IPS-18c (cell line): ENCODE measurements around the gene EXD3.
"Not testable (repeated sequence)": the region's sequence is repeated elsewhere in the genome, so short reads cannot be mapped to it uniquely, and the experiment has no call there.

Source experiments
- H3K4me3 ChIP-seq: 2 replicates; pipeline ENCODE4 v1.7.0; 2013; ENCODE audit warnings: low read depth, mild to moderate bottlenecking, low read length, moderate library complexity; ENCODE audit not compliant: insufficient read depth
- H3K9me3 ChIP-seq: one replicate; pipeline ENCODE4 v1.6.1; 2013; ENCODE audit warnings: mild to moderate bottlenecking, low read length, moderate library complexity; ENCODE audit not compliant: control insufficient read depth, insufficient read depth

The EXD3 gene

GRCh38 chr9:137380606-137381005 lies 42.4 kb downstream of the EXD3 start:
- Histone ChIP-seq H3K4me3 (no peak overlapping the region), H3K9me3 (no peaks in the 10 kb centered on the region)

DNA sequence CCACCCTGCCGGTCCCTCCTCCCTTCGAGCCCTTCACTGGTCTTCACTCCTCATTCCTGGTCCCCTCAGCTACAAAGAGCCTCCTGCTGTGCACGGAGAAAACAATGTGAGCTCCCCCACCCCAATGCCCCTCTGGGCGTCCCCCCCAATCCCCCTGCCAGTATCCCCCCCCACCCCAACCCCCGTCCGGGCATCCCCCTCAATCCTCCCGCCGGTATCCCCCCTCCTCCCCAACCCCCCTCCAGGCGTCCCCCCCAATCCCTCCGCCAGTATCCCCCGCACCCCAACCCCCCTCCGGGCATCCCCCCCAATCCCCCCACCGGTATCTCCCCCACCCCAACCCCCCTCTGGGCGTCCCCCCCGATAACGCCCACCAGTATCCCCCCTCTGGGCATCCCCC lies 42.8 kb downstream of the EXD3 start:
- Histone ChIP-seq H3K4me3 (no peak overlapping the region), H3K9me3 (no peaks in the 10 kb centered on the region)

GRCh38 chr9:137379761-137380161 lies 43.2 kb downstream of the EXD3 start:
- no peaks in the 10 kb centered on the region for H3K9me3 ChIP-seq
- no peak overlapping the region for H3K4me3 ChIP-seq

- H3K4me3 ChIP-seq, H3K9me3 ChIP-seq: not testable (repeated sequence)
Observed at GRCh38 chr9:137378688-137379410, 44.1 kb downstream of the EXD3 start.

DNA sequence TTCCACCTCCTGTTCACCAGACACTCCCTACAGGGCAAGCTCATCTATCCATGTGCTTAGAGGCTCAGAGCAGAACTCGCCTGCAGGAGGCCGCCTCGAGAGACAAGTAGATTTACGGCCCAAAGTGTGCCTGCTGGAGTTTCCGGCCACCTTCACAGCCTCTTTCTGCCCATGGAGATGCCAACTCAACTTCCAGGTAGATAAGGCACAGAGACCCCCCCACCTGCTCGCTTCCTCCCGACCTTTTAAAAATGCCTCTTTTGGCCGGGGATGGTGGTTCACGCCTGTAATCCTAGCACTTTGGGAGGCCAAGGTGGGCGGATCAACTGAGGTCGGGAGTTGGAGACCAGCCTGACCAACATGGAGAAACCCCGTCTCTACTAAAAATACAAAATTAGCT lies 46.6 kb downstream of the EXD3 start:
- Histone ChIP-seq H3K4me3 (no peak overlapping the region), H3K9me3 (no peaks in the 10 kb centered on the region)

DNA sequence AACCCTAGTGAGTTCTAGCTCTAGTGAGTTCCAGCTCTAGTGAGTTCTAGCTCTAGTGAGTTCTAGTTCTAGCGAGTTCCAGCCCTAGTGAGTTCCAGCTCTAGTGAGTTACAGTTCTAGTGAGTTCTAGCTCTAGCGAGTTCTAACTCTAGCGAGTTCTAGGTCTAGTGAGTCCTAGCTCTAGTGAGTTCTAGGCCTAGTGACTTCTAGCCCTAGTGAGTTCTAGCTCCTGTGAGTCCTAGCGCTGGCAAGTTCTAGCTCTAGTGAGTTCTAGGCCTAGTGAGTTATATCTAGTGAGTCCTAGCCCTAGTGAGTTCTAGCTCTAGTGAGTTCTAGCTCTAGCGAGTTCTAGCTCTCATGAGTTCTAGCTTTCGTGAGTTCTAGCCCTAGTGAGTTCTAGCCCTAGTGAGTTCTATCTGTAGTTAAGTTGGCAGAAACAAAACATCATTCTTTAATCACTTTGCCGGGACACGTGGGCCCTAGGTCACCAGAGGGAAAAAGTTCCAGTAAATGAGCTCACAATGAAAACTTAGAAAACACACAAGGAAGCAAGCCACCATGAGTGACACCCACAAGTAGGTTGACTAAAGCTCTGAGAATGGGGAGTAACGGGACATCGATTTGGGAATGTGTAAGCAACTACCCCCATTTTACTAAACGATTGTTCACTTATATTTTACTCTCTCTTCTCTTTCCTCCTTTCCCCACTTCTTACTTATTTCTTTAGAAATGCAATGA lies 47.5 kb downstream of the EXD3 start:
- no peak overlapping the region for H3K4me3 ChIP-seq
- H3K9me3 ChIP-seq = no peaks in the 10 kb centered on the region

DNA sequence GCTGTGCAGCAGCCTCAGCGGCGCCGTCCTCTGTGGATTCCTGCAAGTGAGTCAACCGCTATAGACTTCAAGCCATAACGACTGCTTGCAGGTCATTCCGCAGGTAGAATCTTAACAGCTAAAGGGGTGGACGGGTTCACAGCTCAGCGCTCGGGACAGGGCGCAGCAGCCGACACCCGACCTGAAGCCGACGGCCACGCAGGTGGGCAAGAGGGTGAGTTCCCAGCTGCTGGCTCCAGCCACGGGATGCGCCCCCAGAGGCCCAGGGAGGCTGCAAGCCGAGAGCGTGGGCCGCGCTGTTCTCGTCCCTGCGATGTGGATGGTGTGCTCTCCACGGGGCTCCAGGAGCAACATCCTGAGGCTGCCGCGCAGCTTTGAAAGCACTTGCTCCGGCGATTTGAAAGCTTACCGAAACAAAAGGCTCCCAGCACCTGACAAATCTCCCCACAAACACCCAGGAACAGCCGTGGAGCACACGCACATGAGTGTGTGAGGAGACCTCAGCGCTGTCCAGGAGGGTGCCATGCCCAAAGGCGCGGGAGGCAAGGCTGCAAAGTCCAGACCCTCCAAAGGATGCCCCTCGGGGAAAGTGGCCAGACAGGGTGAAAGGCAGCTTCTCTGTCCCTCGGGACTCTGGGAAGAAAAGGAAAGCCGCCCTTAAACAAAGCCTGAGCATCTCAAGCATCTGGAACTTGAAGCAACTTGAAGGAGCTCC lies 48.7 kb downstream of the EXD3 start:
- H3K4me3 ChIP-seq = no peak overlapping the region
- no peaks in the 10 kb centered on the region for H3K9me3 ChIP-seq

DNA sequence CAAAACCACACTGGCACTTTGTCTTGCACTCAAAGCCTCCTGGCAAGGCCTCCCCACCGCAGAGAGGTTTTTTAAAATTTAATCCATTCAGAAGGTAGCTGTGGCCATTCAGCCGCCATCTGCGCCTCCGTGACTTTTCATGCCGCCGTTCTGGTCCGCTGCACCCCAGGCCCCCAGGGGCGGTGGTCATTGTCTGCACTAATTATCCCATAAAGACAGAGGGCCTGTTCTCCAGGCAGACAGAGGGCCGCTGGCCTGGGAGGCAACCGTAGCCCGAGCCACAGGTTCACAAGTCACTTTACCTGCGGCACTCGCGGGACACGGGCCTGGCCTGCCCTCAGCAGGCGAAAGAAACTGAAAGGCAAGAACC lies 49.4 kb downstream of the EXD3 start:
- Histone ChIP-seq H3K9me3 (no peaks in the 10 kb centered on the region), H3K4me3 (no peak overlapping the region)

DNA sequence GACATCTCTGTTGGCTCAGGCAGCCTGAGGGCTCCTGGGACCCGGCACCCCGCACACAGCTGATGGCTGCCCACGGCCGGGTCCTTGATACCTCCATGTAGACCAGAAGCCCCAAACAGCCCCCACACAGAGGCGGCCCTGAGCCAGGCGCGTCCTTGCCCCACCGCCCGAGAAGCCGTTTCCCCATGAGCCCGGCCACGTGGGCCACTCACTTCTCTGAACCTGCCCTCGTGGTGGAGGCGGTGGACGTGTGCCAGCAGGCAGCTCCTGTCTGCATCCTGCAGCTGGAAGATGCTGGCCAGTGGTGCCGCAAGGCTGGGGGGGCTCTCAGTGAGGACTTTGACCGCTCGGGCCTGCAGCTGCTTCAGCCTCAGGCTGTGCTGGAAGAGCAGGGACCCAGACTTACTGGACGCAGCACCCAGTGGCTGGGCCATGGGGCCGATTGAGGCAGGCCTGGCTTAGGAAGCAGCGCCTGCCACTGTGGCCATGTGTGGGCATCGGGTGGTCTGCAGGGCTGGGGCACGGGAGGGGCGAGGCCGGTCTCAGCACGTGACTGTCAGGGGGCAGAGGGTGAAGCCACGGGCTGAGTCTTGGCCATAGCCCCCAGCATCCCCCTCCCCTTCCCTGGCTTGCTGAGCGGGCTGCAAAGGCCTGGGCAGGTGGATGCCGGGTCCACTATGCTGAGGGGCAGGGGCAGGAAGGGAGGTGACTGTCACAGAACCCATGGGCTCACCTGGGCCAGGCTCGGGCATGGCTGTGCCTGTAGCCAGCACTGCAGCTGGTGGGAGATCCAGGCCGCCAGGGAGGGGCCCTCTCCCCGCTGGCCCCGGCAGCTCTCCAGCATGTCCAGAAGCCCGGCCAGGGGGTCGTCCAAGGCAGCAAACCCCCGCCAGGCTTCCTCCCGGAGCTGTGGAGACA lies 50.0 kb downstream of the EXD3 start:
- Histone ChIP-seq H3K4me3 (no peak overlapping the region), H3K9me3 (no peaks in the 10 kb centered on the region)

DNA sequence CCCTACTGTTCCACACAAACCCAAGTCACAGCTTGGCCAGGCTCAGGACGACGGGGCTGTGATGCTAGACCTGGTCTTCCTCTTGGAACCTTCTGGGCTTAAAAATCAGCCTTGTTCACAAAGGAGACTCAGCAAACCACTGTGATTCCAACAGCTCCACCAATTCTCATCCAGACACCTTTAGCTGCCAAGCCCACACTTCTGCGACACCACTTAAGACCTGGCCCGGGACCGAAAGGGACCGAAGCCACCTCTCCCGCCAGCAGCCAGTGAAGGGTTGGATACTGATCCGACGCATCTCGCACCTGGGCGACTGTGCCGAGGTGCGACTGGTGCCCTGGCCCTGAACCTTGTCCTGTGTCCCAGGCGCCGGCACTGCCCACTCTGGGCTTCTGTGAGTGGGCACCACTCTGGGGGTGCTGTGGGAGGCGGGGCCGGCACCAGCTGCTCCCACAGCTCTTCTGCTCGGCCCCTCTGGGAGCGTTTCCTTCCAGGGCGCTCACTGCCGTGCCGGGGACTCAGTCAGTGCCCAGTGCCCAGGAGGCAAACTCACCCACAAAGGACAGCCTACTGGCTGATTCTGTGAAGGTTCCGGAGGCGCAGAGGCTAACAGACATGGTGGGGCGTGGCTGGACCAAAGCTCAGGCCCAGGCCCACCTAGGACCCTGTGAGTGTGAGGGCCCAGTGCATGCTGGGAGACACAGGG lies 50.9 kb downstream of the EXD3 start:
- Histone ChIP-seq H3K9me3 (no peaks in the 10 kb centered on the region), H3K4me3 (no peak overlapping the region)

DNA sequence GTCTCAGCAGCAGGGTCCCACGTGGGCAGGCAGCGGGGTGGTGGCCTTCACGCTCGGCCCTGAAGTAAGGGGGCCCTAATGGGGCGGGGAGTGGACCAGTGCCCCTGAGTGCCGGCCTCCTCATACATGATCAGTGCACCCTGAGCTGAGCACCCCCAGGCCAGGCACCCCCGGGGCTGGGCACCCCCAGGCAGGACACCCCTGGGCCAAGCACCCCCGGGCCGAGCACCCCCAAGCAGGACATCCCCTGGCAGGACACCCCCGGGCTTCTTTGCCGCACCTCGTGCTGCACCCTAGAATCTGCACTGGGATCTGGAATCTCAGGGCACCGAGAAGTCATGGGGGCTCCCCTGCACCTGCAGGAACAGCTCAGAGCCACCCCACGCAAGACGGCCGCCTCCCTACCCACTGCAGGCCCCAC lies 51.4 kb downstream of the EXD3 start:
- Histone ChIP-seq H3K9me3 (no peaks in the 10 kb centered on the region), H3K4me3 (no peak overlapping the region)

- H3K4me3 ChIP-seq = no peak overlapping the region
- no peaks in the 10 kb centered on the region for H3K9me3 ChIP-seq
Observed at GRCh38 chr9:137370865-137371520, 52.0 kb downstream of the EXD3 start.

DNA sequence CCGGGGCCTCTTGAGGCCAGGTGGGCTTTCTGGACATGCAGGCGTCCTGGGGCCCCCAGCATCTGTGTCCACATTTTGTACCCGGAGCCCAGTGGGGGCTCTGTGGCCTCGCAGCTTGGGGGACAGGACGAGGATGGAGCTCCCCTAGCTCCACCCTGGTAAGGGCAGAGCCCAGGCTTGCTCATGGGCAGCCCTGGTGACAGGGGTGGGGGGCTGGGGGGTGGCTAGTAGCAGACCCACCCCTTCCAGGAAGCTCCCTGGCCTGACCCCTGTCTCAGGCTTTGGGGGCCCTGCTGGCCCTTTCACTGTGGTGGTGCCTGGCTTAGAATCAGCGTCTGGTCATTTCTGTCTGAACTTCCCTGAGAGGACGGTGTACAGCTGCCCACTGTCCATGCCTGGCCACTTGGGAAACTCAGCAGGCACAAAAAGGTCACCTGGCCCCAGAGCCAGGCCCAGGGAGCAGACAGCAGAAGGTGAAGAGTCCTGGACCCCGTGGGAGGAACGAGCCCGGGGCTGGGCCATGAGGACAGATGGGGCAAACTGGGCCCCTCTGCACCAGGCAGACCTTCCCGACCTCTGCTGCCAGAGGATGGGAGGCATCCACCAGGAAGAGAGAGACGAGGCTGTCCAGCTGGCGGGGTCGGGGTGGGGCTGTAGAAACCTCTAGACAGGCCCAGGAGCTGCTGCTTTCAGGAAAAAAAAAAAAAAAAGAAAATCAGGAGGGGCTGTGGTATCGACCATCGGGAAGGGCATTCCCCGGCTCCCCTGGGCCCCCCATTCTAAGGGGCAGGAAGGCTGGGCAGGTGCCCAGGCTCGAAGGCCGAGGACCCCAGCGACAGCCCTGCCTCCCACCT lies 52.8 kb downstream of the EXD3 start:
- Histone ChIP-seq H3K9me3 (no peaks in the 10 kb centered on the region), H3K4me3 (no peak overlapping the region)

DNA sequence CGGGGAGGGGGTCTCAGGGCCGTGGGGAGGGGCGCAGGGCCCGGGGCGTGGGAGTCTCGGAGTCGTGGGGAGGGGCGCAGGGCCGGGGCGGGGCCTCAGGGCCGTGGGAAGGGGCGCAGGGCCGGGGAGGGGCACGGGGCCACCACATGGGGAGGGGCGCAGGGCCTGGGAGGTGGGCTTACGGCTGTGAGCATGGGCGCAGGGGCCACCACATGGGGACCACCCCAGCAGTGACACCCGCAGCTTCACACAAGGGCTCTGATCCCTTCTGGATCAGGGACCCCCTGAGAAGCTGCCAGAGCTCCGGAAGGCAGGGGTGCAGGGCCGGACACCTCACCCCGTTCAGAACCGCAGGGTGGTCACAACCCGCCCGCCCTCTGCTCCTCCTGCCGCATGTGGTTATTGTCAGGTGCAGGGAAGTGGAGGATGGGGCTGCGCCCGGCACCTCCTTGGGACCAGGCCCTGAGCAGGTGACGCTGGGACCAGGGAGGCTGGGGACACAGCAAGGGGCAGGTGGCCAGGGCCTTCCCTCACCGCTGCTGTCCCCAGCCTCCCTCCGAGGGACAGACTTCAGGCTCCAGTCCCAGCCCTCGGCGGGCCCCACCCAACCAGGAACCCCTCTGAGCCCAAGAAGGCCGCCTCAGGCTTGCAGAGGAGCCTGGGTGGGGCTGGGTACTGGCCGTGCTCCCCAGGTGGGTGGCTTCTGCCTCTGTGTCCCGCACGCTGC lies 53.7 kb downstream of the EXD3 start:
- Histone ChIP-seq H3K4me3 (no peak overlapping the region), H3K9me3 (no peaks in the 10 kb centered on the region)

DNA sequence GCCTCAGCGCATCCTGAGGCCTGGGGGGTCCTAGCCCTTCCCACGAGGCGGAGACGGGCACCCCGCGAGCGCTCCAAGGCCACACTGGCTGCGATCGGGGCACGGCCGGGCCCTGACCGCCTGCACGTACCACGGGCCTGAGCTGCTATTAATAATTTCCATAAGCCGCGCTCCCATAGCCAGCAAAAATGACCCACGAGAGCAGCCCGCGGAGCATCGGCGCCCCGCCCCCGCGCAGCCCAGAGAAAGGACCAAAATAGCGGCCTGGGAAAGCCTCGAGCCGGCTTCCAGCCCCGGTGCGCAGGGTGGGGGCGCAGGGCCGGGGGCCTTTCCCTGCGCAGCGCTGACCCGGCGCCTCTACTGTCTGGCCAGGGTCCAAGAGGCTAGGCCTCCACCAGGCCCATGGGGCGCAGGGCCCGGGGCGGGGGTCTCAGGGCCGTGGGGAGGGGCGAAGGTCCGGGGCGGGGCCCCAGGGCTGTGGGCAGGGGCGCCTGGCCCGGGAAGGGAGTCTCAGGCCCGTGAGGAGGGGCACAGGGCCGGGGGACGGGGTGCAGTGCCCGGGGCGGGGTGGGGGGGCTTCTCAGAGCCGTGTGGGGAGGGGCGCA lies 54.4 kb downstream of the EXD3 start:
- H3K4me3 ChIP-seq = no peak overlapping the region
- H3K9me3 ChIP-seq = no peaks in the 10 kb centered on the region
